Activated CD8-positive, alpha-beta memory T cell treated with anti-CD3 and anti-CD28 coated beads, Interleukin-2, amount 10 ng/mL, durations not matched to agents 7 days and 5 days (primary cell): Measurements from ENCODE around the gene CTTNBP2. TPM values are rescaled to one million over a fixed set of nuclear protein-coding genes. Genes with fewer than 3 reads are reported as not detected.

ENCODE experiments used
- ATAC-seq: fragments of 150-1000 bp; cut with Tn5 transposase; one replicate; pipeline ENCODE4 v1.10.0; 2021; ENCODE audit warnings: moderate library complexity
- CTCF ChIA-PET: fragments of 350-600 bp; sonication (Branson Sonifier 250); formaldehyde crosslinking; loops from one replicate; lab custom pipeline; 2021; ENCODE audit warnings: antibody characterized with exemption; lab: Charles Lee
- DNase-seq: peaks from one replicate; pipeline ENCODE4 v3.0.0-alpha.2; 2020
- H3K27ac Mint-ChIP-seq: one replicate; pipeline ENCODE4 v1.8.0; 2021; ENCODE audit warnings: mild to moderate bottlenecking, mixed read lengths
- H3K27me3 Mint-ChIP-seq: one replicate; pipeline ENCODE4 v1.8.0; 2021; ENCODE audit warnings: mixed read lengths
- H3K36me3 Mint-ChIP-seq: one replicate; pipeline ENCODE4 v1.8.0; 2021; ENCODE audit warnings: mild to moderate bottlenecking, mixed read lengths
- H3K4me1 Mint-ChIP-seq: one replicate; pipeline ENCODE4 v1.8.0; 2021; ENCODE audit warnings: mixed read lengths
- H3K4me3 Mint-ChIP-seq: one replicate; pipeline ENCODE4 v1.8.0; 2021; ENCODE audit warnings: mild to moderate bottlenecking, moderate library complexity, mixed read lengths
- H3K9me3 Mint-ChIP-seq: one replicate; pipeline ENCODE4 v1.8.0; 2022; ENCODE audit warnings: low read depth, mixed read lengths
- total RNA-seq, 2 experiments: library from RNA; stranded (reverse); gene quantifications; one replicate each; pipeline ENCODE4 v1.2.3, GENCODE V29; 2021

The CTTNBP2 gene
- total RNA-seq, 2 experiments from 2014 or later = not detected

GRCh38 chr7:117665368-117665767 is 207.9 kb downstream of the CTTNBP2 start:
- H3K4me3 Mint-ChIP-seq = no peak overlapping the region
- DNase-seq (no peak), ATAC-seq (no peak)
- no peaks in the 10 kb centered on the region for H3K36me3 Mint-ChIP-seq
- H3K27me3 Mint-ChIP-seq = no peaks in the 10 kb centered on the region
- no peaks in the 10 kb centered on the region for H3K4me1 Mint-ChIP-seq
- no peaks in the 10 kb centered on the region for H3K9me3 Mint-ChIP-seq
- no peak overlapping the region for H3K27ac Mint-ChIP-seq
- CTCF ChIA-PET = no interaction called here

- Mint-ChIP-seq H3K9me3 (no peaks in the 10 kb centered on the region), H3K4me3 (no peak overlapping the region), H3K4me1 (no peaks in the 10 kb centered on the region), H3K27me3 (no peaks in the 10 kb centered on the region), H3K27ac (no peak overlapping the region), H3K36me3 (no peaks in the 10 kb centered on the region)
- DNase-seq = no peak
- CTCF ChIA-PET = no interaction called here
- no peak for ATAC-seq
These were observed 209.2 kb downstream of the CTTNBP2 start for GRCh38 chr7:117664047-117664446.

GRCh38 chr7:117661328-117661727 is 211.9 kb downstream of the CTTNBP2 start:
- no peaks in the 10 kb centered on the region for H3K9me3 Mint-ChIP-seq
- H3K27me3 Mint-ChIP-seq = no peaks in the 10 kb centered on the region
- H3K27ac Mint-ChIP-seq = no peak overlapping the region
- no peaks in the 10 kb centered on the region for H3K4me1 Mint-ChIP-seq
- no peak overlapping the region for H3K4me3 Mint-ChIP-seq
- no peak for DNase-seq
- CTCF ChIA-PET = no interaction called here
- no peaks in the 10 kb centered on the region for H3K36me3 Mint-ChIP-seq
- no peak for ATAC-seq
